Ishikawa (cell line): ENCODE results near the gene FETUB.

Source experiments
- CEBPB ChIP-seq: IDR thresholded peaks from 2 replicates; pipeline ENCODE4 v1.6.1; 2012
- CREB1 ChIP-seq: IDR thresholded peaks from 2 replicates; pipeline ENCODE4 v1.6.1; 2012; ENCODE audit warnings: low read depth
- EGR1 ChIP-seq: IDR thresholded peaks from 2 replicates; pipeline ENCODE4 v1.6.1; 2012
- EP300 ChIP-seq: IDR thresholded peaks from 2 replicates; pipeline ENCODE4 v1.6.1; 2012; ENCODE audit warnings: borderline replicate concordance
- FOXM1 ChIP-seq: IDR thresholded peaks from 2 replicates; pipeline ENCODE4 v1.6.1; 2012; ENCODE audit warnings: low read depth, borderline replicate concordance
- NFIC ChIP-seq: IDR thresholded peaks from 2 replicates; pipeline ENCODE4 v1.6.1; 2012
- RAD21 ChIP-seq: IDR thresholded peaks from 2 replicates; pipeline ENCODE4 v1.6.1; 2012; ENCODE audit warnings: low read depth
- TAF1 ChIP-seq: IDR thresholded peaks from 2 replicates; pipeline ENCODE4 v1.6.1; 2012; ENCODE audit warnings: low read depth, mild to moderate bottlenecking
- TCF12 ChIP-seq: IDR thresholded peaks from 2 replicates; pipeline ENCODE4 v1.6.1; 2012; ENCODE audit warnings: low read depth
- TEAD4 ChIP-seq: IDR thresholded peaks from 2 replicates; pipeline ENCODE4 v1.6.1; 2012
- YY1 ChIP-seq: IDR thresholded peaks from 2 replicates; pipeline ENCODE4 v1.6.1; 2012; ENCODE audit warnings: low read depth
- TF ChIP-seq, protein P1 (sequence below): IDR thresholded peaks from 2 replicates; pipeline ENCODE4 v1.6.1; 2012; ENCODE audit warnings: low read depth, mild to moderate bottlenecking

- TF ChIP-seq NFIC (no peak), EP300 (no peak), EGR1 (no peak), TEAD4 (no peak), YY1 (no peak), TCF12 (no peak), FOXM1 (no peak), TAF1 (no peak), RAD21 (no peak), CEBPB (no peak), CREB1 (no peak)
- TF ChIP-seq, protein P1, sequence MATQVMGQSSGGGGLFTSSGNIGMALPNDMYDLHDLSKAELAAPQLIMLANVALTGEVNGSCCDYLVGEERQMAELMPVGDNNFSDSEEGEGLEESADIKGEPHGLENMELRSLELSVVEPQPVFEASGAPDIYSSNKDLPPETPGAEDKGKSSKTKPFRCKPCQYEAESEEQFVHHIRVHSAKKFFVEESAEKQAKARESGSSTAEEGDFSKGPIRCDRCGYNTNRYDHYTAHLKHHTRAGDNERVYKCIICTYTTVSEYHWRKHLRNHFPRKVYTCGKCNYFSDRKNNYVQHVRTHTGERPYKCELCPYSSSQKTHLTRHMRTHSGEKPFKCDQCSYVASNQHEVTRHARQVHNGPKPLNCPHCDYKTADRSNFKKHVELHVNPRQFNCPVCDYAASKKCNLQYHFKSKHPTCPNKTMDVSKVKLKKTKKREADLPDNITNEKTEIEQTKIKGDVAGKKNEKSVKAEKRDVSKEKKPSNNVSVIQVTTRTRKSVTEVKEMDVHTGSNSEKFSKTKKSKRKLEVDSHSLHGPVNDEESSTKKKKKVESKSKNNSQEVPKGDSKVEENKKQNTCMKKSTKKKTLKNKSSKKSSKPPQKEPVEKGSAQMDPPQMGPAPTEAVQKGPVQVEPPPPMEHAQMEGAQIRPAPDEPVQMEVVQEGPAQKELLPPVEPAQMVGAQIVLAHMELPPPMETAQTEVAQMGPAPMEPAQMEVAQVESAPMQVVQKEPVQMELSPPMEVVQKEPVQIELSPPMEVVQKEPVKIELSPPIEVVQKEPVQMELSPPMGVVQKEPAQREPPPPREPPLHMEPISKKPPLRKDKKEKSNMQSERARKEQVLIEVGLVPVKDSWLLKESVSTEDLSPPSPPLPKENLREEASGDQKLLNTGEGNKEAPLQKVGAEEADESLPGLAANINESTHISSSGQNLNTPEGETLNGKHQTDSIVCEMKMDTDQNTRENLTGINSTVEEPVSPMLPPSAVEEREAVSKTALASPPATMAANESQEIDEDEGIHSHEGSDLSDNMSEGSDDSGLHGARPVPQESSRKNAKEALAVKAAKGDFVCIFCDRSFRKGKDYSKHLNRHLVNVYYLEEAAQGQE, result no peak
Measured at GRCh38 chr3:186627852-186628414, 12.3 kb upstream of the FETUB start.
